ENCODE data around the gene CES2. TPM values are rescaled to one million over a fixed set of nuclear protein-coding genes. Genes with fewer than 3 reads are reported as not detected.

CES2 gene
- total RNA-seq, 1 donor from 2014 or later: 88.5 TPM

- H3K4me3 ChIP-seq: peak overlapping the region; percentile 66
- peak; percentile 83 for DNase-seq
- peaks cover 71% of the 10 kb centered on the region for H3K4me1 ChIP-seq
- no peaks in the 10 kb centered on the region for H3K9me3 ChIP-seq (replicated peaks)
- intact Hi-C loops (cut with micrococcal nuclease): no loop called here
- TF ChIP-seq CTCF (IDR thresholded peaks at IDR 0.05; ENCODE audit: borderline replicate concordance): no peak
- H3K27me3 ChIP-seq (ENCODE audit: low read depth): no peaks in the 10 kb centered on the region
- H3K27ac ChIP-seq (replicated peaks): peak overlapping the region; percentile 96
- no peaks in the 10 kb centered on the region for H3K36me3 ChIP-seq
These were observed 31.5 kb upstream of the CES2 start for GRCh38 chr16:66903544-66904427.

GRCh38 chr16:66904428-66904845 lies 30.9 kb upstream of the CES2 start:
- no peak for DNase-seq
- Histone ChIP-seq H3K27ac (replicated peaks) (peak overlapping the region; percentile 96), H3K36me3 (no peaks in the 10 kb centered on the region), H3K4me3 (peak overlapping the region; percentile 66), H3K9me3 (replicated peaks) (no peaks in the 10 kb centered on the region), H3K4me1 (peaks cover 64% of the 10 kb centered on the region), H3K27me3 (ENCODE audit: low read depth) (no peaks in the 10 kb centered on the region)
- no peak for TF ChIP-seq CTCF (IDR thresholded peaks at IDR 0.05; ENCODE audit: borderline replicate concordance)
- intact Hi-C loops (cut with micrococcal nuclease): no loop called here

- DNase-seq: peak; percentile 58
- H3K4me3 ChIP-seq: peak overlapping the region; percentile 66
- intact Hi-C loops (cut with micrococcal nuclease): no loop called here
These were observed 30.3 kb upstream of the CES2 start for GRCh38 chr16:66904846-66905632.

GRCh38 chr16:66905633-66906539 lies 29.4 kb upstream of the CES2 start:
- no peak for TF ChIP-seq CTCF (IDR thresholded peaks at IDR 0.05; ENCODE audit: borderline replicate concordance)
- intact Hi-C loops (cut with micrococcal nuclease): no loop called here
- DNase-seq: peak; percentile 79
- no peaks in the 10 kb centered on the region for H3K27me3 ChIP-seq (ENCODE audit: low read depth)
- H3K27ac ChIP-seq (replicated peaks): peak overlapping the region; percentile 96
- no peaks in the 10 kb centered on the region for H3K36me3 ChIP-seq
- H3K4me1 ChIP-seq: peaks cover 55% of the 10 kb centered on the region
- no peaks in the 10 kb centered on the region for H3K9me3 ChIP-seq (replicated peaks)
- peak overlapping the region; percentile 66 for H3K4me3 ChIP-seq

More at GRCh38 chr16:66904846-66905632, 30.3 kb upstream of the CES2 start:
- Histone ChIP-seq H3K4me1 (peaks cover 58% of the 10 kb centered on the region), H3K27me3 (ENCODE audit: low read depth) (no peaks in the 10 kb centered on the region), H3K36me3 (no peaks in the 10 kb centered on the region), H3K9me3 (replicated peaks) (no peaks in the 10 kb centered on the region), H3K27ac (replicated peaks) (peak overlapping the region; percentile 96)
- TF ChIP-seq CTCF (IDR thresholded peaks at IDR 0.05; ENCODE audit: borderline replicate concordance): no peak
